GM13976 (cell line): ENCODE results near the gene SYNJ2.

Experiments used
- DNase-seq: peaks from one replicate; pipeline ENCODE4 v3.0.0; 2012; ENCODE audit warnings: low spot score
- in situ Hi-C: fragments of 300-500 bp; cut with MboI; formaldehyde crosslinking; loops from one replicate; pipeline ENCODE4 v1.12.0; 2022; ENCODE audit warnings: low sequenced_read_pairs, mixed read lengths, inconsistent platforms; ENCODE audit not compliant: unreplicated experiment
- TF ChIP-seq, protein P1 (sequence below): IDR thresholded peaks from 2 replicates; pipeline ENCODE4 v1.5.1; 2012; ENCODE audit warnings: borderline replicate concordance, mild to moderate bottlenecking; ENCODE audit not compliant: insufficient read depth; ENCODE audit errors: extremely low read depth, missing control alignments, control extremely low read depth

SYNJ2 gene

DNA sequence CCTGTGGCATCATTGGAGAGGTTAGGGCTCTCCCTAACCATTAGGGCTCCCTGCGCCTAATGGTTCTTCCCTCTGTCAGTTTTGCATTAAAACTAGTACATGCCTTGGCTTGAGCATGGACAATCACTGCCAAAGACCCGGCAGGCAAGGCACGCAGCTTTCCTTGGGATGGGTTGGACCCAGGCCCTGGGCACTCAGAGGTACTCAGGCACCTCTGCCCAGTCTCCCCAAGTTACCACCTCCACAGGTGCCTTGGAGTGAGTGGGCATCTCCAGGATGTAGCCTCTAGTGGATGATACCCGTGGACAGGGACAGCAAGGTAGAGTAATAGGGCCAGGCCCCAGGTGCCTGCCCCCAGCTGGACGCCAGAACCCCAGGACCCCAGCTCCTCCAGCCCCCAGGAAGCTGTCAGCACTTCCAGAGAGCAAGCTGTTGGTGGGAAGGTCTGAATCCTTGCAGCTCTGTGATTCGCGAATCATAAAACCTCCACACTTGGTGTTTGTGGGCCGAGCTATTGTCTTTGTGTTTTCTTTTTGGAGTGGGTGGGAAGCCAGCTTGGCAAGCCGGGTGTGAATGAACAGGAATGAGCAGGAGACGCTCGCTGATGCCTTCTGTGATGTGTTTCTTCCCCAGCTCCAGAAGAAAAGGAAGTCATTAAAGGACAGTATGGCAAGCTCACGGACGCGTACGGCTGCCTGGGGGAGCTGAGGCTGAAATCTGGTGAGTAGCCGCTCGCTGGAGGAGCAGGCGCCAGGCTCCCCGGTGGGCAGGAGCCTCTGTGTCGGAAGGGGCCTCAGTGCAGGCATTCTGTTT, 35.1 kb downstream of the SYNJ2 start:
- TF ChIP-seq, protein P1, sequence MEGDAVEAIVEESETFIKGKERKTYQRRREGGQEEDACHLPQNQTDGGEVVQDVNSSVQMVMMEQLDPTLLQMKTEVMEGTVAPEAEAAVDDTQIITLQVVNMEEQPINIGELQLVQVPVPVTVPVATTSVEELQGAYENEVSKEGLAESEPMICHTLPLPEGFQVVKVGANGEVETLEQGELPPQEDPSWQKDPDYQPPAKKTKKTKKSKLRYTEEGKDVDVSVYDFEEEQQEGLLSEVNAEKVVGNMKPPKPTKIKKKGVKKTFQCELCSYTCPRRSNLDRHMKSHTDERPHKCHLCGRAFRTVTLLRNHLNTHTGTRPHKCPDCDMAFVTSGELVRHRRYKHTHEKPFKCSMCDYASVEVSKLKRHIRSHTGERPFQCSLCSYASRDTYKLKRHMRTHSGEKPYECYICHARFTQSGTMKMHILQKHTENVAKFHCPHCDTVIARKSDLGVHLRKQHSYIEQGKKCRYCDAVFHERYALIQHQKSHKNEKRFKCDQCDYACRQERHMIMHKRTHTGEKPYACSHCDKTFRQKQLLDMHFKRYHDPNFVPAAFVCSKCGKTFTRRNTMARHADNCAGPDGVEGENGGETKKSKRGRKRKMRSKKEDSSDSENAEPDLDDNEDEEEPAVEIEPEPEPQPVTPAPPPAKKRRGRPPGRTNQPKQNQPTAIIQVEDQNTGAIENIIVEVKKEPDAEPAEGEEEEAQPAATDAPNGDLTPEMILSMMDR = no peak
- DNase-seq = no peak
- in situ Hi-C loops = no loop called here

DNA sequence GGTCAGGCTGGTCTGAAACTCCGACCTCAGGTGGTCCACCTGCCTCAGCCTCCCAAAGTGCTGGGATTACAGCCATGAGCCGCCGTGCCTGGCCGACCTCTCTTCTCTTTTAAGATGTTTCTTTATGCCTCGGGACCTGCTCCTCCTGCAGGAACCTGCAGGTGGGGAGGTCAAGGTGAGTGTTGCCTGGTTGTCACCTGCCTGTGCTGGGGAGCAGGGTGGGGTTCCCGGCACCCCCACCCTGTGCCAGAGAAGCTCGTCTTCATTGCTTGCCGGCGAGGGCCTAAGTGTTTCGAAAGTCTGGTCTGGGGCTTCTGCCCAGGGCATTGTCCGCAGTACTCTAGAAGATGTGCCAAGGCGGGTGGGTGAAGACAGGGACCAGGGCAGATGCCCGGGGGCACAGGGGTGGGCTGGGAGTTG, 36.0 kb downstream of the SYNJ2 start:
- in situ Hi-C loops = no loop called here
- no peak for DNase-seq

DNA sequence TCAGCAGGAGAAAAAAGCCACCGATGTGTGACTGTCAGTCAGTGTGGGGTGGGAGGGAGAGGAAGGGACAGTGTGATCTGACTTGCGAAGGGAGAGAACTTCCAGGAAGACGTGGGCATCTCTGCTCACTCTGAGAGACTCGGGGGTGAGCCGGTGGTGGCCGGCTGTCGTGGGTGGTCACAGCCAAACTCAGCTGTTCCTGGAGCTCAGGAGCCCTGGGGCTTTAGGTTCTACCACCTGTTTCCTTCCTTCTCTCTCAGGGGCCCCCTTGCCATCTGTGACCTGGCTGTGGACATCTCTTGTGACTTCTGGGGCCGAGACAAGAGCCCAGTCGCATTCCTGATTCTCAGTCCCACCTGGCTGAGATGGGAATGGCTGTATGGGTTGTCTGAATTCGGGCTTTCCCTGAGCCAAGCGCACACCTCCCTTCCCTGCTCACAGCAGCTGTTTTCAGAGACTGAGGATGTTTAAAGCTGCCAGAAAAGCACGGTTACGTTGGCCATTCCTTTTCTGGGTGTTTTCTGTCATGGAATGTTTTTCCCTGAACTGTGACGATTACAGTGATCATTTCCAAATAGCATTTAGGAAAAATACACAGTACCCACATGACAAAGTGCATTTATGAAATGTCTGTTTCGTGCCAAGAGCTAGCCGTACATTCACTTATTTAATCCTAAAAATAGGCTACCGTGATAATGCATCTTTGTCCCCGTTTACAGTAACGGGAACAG, 36.5 kb downstream of the SYNJ2 start:
- DNase-seq = no peak
- TF ChIP-seq, protein P1 = no peak
- in situ Hi-C loops = no loop called here

More for the DNA sequence above, 36.0 kb downstream of the SYNJ2 start:
- TF ChIP-seq, protein P1 = no peak

DNA sequence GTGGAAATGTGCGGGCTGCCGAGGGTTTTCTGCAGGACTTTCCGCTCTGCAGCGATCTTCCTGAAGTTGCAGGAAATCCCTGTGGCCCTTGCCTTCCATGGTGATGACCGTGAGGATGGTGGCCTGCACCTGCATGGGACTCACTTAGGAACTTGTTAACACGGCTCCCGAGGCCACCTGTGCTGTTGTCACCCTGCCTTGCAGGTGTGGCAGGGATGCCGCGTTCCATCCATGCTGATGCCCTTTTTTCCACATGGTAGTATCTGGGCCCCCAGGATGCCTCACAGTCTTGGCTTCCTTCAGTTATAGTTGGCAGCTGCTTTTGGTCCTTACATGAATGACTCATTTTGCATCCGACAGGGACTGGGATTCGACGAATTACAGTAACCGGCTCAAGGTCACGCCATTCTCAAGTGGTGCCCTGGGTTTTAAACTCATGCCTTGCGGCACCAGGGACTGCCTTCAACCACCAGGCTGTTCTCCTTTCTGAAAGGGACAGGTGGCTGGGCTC, 37.2 kb downstream of the SYNJ2 start:
- TF ChIP-seq, protein P1 = no peak
- DNase-seq = no peak
- in situ Hi-C loops = no loop called here

DNA sequence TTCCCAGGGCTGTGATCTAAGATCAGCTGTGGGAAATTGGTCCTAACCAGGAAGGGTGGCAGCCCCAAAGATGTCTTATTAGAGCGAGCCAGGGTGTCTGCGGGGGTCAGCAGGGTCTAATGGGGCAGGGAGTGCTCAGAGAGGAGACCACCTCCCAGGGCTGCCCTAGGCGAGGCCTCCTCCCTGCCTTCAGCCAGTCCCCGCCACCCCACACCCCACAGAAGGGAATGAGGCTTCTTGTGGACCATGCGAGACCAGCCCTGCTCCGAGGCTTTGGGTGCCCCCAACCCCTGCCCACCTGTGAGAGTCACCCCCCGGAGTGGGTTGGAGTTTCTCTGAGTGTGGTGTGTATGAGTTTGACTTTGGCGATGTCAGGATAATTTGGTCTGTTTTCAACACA, 37.8 kb downstream of the SYNJ2 start:
- in situ Hi-C loops = no loop called here
- TF ChIP-seq, protein P1 = no peak

DNA sequence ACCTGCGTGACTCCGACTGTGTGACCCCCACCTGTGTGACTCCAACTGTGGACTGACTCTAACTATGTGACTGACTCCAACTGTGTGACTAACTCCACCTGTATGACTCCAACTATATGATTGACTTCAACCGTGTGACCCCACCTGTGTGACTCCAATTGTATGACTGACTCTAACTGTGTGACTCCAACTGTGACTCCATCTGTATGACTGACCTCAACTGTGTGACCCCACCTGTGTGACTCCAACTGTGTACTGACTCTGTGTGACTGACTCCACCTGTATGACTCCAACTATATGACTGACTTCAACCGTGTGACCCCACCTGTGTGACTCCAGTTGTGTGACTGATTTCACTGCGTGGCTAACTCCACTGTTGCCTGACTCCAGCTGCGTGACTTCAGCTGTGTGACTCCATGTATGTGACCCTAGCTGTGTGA, 38.6 kb downstream of the SYNJ2 start:
- TF ChIP-seq, protein P1 = no peak
- DNase-seq = no peak
- in situ Hi-C loops = no loop called here

More for the DNA sequence above, 37.8 kb downstream of the SYNJ2 start:
- DNase-seq = no peak
